B cell (primary cell): Measurements from ENCODE around the gene CASKIN1. TPM values are rescaled to one million over a fixed set of nuclear protein-coding genes. Genes with fewer than 3 reads are reported as not detected.

ENCODE experiments used
- ATAC-seq: fragments of 200-7000 bp; cut with Tn5 transposase; one replicate; pipeline ENCODE4 v1.10.0; 2021; ENCODE audit warnings: low read depth, mild to moderate bottlenecking, moderate number of reproducible peaks, moderate library complexity
- CTCF ChIA-PET: fragments of 350-600 bp; sonication (Branson Sonifier 250); formaldehyde crosslinking; loops from one replicate; lab custom pipeline; 2021; ENCODE audit warnings: antibody characterized with exemption, inconsistent platforms; lab: Charles Lee
- POLR2A ChIA-PET: fragments of 350-600 bp; sonication (Branson Sonifier 250); formaldehyde crosslinking; loops from one replicate; lab custom pipeline; 2021; ENCODE audit warnings: antibody characterized with exemption; lab: Charles Lee
- DNase-seq: peaks from one replicate; pipeline ENCODE4 v3.0.0; 2013
- H2AFZ ChIP-seq: 2 replicates; pipeline ENCODE4 v1.6.1; 2012; ENCODE audit warnings: mild to moderate bottlenecking, low read depth, low read length; ENCODE audit not compliant: insufficient read depth, poor library complexity, severe bottlenecking
- H3K27ac ChIP-seq, 2 donors: 1 replicate in 1 of 2; 2 replicates in 1 of 2; pipeline ENCODE4 v1.5.1; 2012 to 2013; ENCODE audit warnings: low read length in 2 of 2, mild to moderate bottlenecking in 2 of 2, moderate library complexity in 1 of 2
- H3K27me3 ChIP-seq, 4 experiments: fragments of 200-600 bp in 1 of 4; sonication (generic) in 1 of 4; replicated peaks in 1 of 4; 1 replicate in 2 of 4; 2 replicates in 2 of 4; pipeline versions ENCODE4 v1.6.1 to v1.7.0; 2013 to 2016; ENCODE audit warnings: low read length in 3 of 4, mild to moderate bottlenecking in 2 of 4, mixed read lengths in 1 of 4, moderate library complexity in 1 of 4; ENCODE audit not compliant: insufficient read depth in 4 of 4, control insufficient read depth in 3 of 4; ENCODE audit errors: control extremely low read depth in 1 of 4
- H3K36me3 ChIP-seq, 2 experiments: replicated peaks in 1 of 2; 1 replicate in 1 of 2; 2 replicates in 1 of 2; pipeline versions ENCODE4 v1.6.1 to v1.7.1; 2013; ENCODE audit warnings: low read length in 1 of 2; ENCODE audit not compliant: insufficient read depth in 2 of 2, control insufficient read depth in 1 of 2; ENCODE audit errors: control extremely low read depth in 1 of 2, extremely low read depth in 1 of 2
- H3K4me1 ChIP-seq, 2 donors: fragments of 200-600 bp in 1 of 2; sonication (generic) in 1 of 2; 1 replicate in 1 of 2; 2 replicates in 1 of 2; pipeline versions ENCODE4 v1.5.1 to v1.6.1; 2013 to 2017; ENCODE audit warnings: low read length in 2 of 2; ENCODE audit not compliant: control insufficient read depth in 2 of 2, insufficient read depth in 2 of 2
- H3K4me2 ChIP-seq: replicated peaks from 2 replicates; pipeline ENCODE3; 2012; ENCODE audit warnings: mild to moderate bottlenecking, low read depth, low read length; ENCODE audit not compliant: poor library complexity, severe bottlenecking
- H3K4me3 ChIP-seq, 5 experiments: fragments of 200-600 bp in 1 of 5; sonication (generic) in 1 of 5; 1 replicate in 3 of 5; 2 replicates in 2 of 5; pipeline versions ENCODE4 v1.5.1 to v1.7.0; 2011 to 2016; ENCODE audit warnings: low read length in 4 of 5, mild to moderate bottlenecking in 4 of 5, low read depth in 2 of 5, control low read depth in 1 of 5, moderate library complexity in 1 of 5; ENCODE audit not compliant: insufficient read depth in 1 of 5; ENCODE audit errors: control extremely low read depth in 1 of 5, extremely low read depth in 1 of 5
- H3K79me2 ChIP-seq: fragments of 200-600 bp; sonication (generic); one replicate; pipeline ENCODE4 v1.6.0; 2016; ENCODE audit warnings: low read length; ENCODE audit not compliant: control insufficient read depth, insufficient read depth
- H3K9ac ChIP-seq: fragments of 200-600 bp; sonication (generic); 2 replicates; pipeline ENCODE4 v1.6.1; 2017; ENCODE audit warnings: mild to moderate bottlenecking, low read length, moderate library complexity
- H3K9me3 ChIP-seq, 3 donors: one replicate each; pipeline versions ENCODE4 v1.6.1 to v1.7.1; 2013; ENCODE audit warnings: low read length in 2 of 3; ENCODE audit not compliant: control insufficient read depth in 2 of 3, insufficient read depth in 1 of 3; ENCODE audit errors: control extremely low read depth in 1 of 3
- H4K20me1 ChIP-seq: 2 replicates; pipeline ENCODE4 v1.6.0; 2012; ENCODE audit warnings: mild to moderate bottlenecking, low read length; ENCODE audit not compliant: insufficient read depth, control insufficient read depth, poor library complexity, severe bottlenecking
- H3K27ac Mint-ChIP-seq: one replicate; pipeline ENCODE4 v1.8.0; 2021; ENCODE audit warnings: mixed read lengths
- H3K27me3 Mint-ChIP-seq: one replicate; pipeline ENCODE4 v1.8.0; 2021; ENCODE audit warnings: mixed read lengths
- H3K4me1 Mint-ChIP-seq: one replicate; pipeline ENCODE4 v1.8.0; 2021; ENCODE audit warnings: mixed read lengths
- H3K4me3 Mint-ChIP-seq: one replicate; pipeline ENCODE4 v1.8.0; 2021; ENCODE audit warnings: mixed read lengths
- H3K9me3 Mint-ChIP-seq: one replicate; pipeline ENCODE4 v1.8.0; 2022; ENCODE audit warnings: mixed read lengths; ENCODE audit not compliant: insufficient read depth
- CTCF ChIP-seq: fragments of 200-600 bp; IDR thresholded peaks from one replicate; pipeline ENCODE4 v1.8.0; 2022; ENCODE audit warnings: antibody characterized with exemption, mild to moderate bottlenecking
- EZH2 ChIP-seq: IDR thresholded peaks from 2 replicates; pipeline ENCODE4 v1.6.1; 2012; ENCODE audit warnings: borderline replicate concordance, low read depth, mild to moderate bottlenecking, moderate library complexity, low read length; ENCODE audit not compliant: insufficient read depth, poor library complexity, severe bottlenecking
- WGBS: methylation state at CpG from one replicate; pipeline ENCODE4 v1.1.5; 2013; ENCODE audit warnings: missing lambda C conversion rate; ENCODE audit not compliant: insufficient coverage; 5-methylcytosine and 5-hydroxymethylcytosine counted together
- intact Hi-C: fragments of 100-400 bp; cut with micrococcal nuclease; formaldehyde crosslinking; loops from one replicate; pipeline ENCODE4 v1.10.0; 2022
- polyA plus RNA-seq: library from polyadenylated mRNA; depleted of rRNA; stranded (reverse); fragments of >200 nt; gene quantifications from 2 replicates; pipeline ENCODE4 v1.2.3, GENCODE V29; 2012
- total RNA-seq, 2 donors: library from RNA; stranded (reverse); fragments of 120-200 nt in 1 of 2; gene quantifications; 1 replicate in 1 of 2; 2 replicates in 1 of 2; pipeline versions ENCODE4 v1.2.3 to v1.2.4, GENCODE V29; 2013 to 2022

Gene CASKIN1
- total and polyA plus RNA-seq, 2 donors (not counting 1 experiment from before 2014, with no cell fraction given): 0.01 TPM; not detected in 1

- WGBS: 98% methylated on average over 31 of the region's 31 CpGs
These were observed 16.8 kb downstream of the CASKIN1 start for GRCh38 chr16:2179576-2179975.

GRCh38 chr16:2179107-2179501 is 17.3 kb downstream of the CASKIN1 start:
- ChIA-PET CTCF (no interaction called here), POLR2A (no interaction called here)
- Histone ChIP-seq H3K4me3 (no peak overlapping the region), H3K4me2 (no peak overlapping the region), H3K27me3 (no peaks in the 10 kb centered on the region), H3K36me3 (peaks cover 0 to 18% of the 10 kb centered on the region in 2 experiments), H3K9me3 (no peaks in the 10 kb centered on the region), H4K20me1 (no peaks in the 10 kb centered on the region), H3K9ac (no peak overlapping the region), H3K4me1 (no peaks in the 10 kb centered on the region), H3K27ac (no peak overlapping the region), H3K79me2 (no peaks in the 10 kb centered on the region), H2AFZ (no peak overlapping the region)
- Mint-ChIP-seq H3K4me1 (peaks cover 2% of the 10 kb centered on the region), H3K27me3 (no peaks in the 10 kb centered on the region), H3K4me3 (no peak overlapping the region), H3K27ac (no peak overlapping the region), H3K9me3 (no peaks in the 10 kb centered on the region)
- TF ChIP-seq EZH2: no peak
- TF ChIP-seq CTCF: no peak
- no peak for DNase-seq
- intact Hi-C loops: no loop called here
- ATAC-seq: no peak
- 59% methylated on average over 42 of the region's 50 CpGs for WGBS

More at GRCh38 chr16:2179576-2179975, 16.8 kb downstream of the CASKIN1 start:
- no peaks in the 10 kb centered on the region for H3K79me2 ChIP-seq
- no peaks in the 10 kb centered on the region for H3K9me3 ChIP-seq
- H2AFZ ChIP-seq: no peak overlapping the region
- no peak overlapping the region for H3K9ac ChIP-seq
- H3K4me2 ChIP-seq: no peak overlapping the region
- CTCF ChIA-PET: no interaction called here
- no peak for ATAC-seq
- Mint-ChIP-seq H3K27me3 (no peaks in the 10 kb centered on the region), H3K4me1 (peaks cover 7% of the 10 kb centered on the region), H3K27ac (no peak overlapping the region), H3K9me3 (no peaks in the 10 kb centered on the region), H3K4me3 (no peak overlapping the region)
- no peak overlapping the region for H3K4me3 ChIP-seq
- H3K27me3 ChIP-seq: no peaks in the 10 kb centered on the region
- no peaks in the 10 kb centered on the region for H3K4me1 ChIP-seq
- H3K36me3 ChIP-seq: peaks cover 0 to 14% of the 10 kb centered on the region in 2 experiments
- no peak overlapping the region for H3K27ac ChIP-seq
- DNase-seq: no peak
- intact Hi-C loops: no loop called here
- H4K20me1 ChIP-seq: no peaks in the 10 kb centered on the region
- no peak for TF ChIP-seq EZH2
- TF ChIP-seq CTCF: no peak
- POLR2A ChIA-PET: no interaction called here
